Measurements from ENCODE around the gene KRTAP3-2. TPM values are rescaled to one million over a fixed set of nuclear protein-coding genes. Genes with fewer than 3 reads are reported as not detected.
A peak's percentile ranks its signal among the peaks of the same experiment; 100 is the strongest.
"Not testable (repeated sequence)": the region's sequence is repeated elsewhere in the genome, so short reads cannot be mapped to it uniquely, and the experiment has no call there.

Gene KRTAP3-2
- polyA plus RNA-seq (2013, experiment 1 of 2; ENCODE audit: insufficient read length): not detected
- polyA plus RNA-seq (2013, experiment 2 of 2; ENCODE audit: insufficient read length): not detected

DNA sequence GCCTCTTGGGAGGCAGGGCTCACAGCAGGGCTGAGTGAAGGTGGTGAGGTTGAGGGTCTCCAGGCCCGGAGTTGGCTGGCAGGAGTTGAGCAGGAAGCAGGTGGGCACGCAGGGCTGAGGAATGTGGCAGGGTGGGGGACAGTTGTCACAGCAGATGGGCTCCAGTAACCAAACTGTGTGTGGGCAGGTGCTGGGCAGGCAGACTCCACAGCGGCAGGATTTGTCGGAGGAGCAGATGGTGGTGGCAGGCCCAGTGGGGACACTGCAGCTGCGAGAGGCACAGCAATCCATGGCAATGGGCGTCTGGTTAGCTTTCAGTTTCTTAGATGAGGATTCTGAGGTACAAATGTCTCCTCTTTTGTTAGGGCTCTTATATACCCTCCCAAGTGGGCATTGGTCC, at the start of gene KRTAP3-2:
KRTAP3-2 (minus strand) TSS at position 344 of the 400 bp plus-strand sequence; CDS start at position 291, 53 bp downstream.
- not testable (repeated sequence) for DNase-seq

DNA sequence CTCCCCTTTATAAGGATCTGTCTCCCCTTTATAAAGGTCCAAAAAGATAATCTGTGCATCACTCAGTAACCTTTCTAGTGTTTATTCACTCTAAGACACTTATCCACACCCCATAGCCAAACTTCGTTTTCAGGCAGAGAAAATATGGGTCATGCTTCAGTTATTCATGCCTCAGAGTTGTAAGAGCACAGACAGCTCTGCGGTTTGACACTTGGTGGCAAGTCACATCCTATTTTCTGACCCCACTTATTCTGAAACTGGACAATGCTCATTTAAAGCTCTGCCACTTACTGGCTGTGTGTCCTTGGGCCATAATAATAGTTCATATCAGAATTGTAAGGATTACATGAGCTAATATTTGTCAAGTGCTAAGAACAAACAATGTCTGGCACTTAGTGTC, 49.4 kb upstream of the KRTAP3-2 start:
- peak; percentile 54 for DNase-seq

DNA sequence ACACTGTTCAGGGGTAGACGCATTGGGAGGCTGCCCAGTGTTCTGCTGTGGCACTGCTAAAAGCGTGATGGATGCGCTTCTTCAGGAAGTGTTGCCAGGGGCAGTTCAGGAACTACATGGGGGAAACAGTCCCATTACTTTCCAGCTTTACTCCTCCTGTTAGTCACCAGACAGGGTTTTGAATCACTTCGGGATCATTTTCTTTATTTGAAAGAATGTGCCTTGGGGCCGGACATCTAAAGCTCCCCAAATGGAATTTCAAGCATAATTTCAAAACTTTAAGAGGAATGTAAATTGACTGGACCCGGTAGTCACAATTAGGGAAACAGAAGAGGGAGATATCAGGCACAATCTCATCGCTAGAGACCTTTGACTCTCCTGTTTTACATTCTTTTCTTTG, 48.7 kb upstream of the KRTAP3-2 start:
- DNase-seq: peak; percentile 69

DNA sequence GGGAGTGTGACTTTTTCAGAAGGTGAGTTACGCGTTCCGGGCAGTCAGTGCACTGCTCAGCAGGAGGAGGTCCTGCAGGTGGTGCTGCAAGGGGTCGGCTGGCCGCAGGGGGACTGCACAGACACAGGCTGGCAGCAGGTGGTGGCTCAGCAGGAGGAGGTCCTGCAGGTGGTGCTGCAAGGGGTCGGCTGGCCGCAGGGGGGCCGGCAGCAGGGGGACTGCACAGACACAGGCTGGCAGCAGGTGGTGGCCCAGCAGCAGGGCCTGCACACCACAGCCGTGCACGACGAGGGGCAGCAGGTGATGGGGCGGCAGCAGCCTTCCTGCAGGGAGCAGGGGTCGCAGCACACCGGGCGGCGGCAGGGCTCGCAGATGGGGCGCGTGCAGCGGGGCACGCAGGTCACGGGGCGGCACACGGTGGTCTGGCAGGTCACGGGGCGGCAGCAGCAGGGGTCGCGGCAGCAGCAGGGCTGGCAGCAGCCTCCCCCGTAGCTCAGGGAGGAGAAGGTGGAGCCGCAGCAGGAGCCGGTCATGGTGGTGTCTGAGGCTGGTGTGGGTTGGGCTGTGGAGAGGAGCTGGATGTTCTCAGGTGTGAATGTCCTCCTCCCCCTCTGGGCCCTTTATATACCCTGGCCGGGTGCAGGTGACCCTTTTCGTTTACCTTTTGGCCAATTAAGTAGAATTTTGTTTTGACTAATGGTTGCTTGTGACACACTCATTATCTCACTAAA, 47.2 kb upstream of the KRTAP3-2 start, which contains the start of gene KRTAP2-1:
KRTAP2-1 (minus strand) TSS at position 582 of the 731 bp plus-strand sequence; CDS start at position 533, 49 bp downstream.
- DNase-seq: not testable (repeated sequence)

DNA sequence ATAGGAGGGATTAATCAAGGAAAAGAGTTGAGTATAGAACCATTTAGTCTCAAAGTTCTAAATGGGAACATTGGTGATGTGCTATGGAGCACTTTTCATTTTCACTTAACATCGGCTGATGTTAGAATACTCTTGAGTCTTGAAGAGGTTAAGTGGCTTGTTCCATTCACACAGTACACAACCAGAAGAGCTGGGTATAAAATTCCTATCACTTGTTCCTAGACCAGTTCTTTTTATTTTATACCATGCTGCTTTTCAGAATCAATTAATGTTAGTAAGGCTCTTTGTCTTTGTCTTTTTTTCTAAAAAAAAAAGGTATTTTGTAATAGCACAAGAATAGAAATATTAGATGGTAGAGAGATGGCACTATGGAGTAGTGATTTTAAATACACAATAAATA, 43.2 kb upstream of the KRTAP3-2 start:
- DNase-seq: no peak

DNA sequence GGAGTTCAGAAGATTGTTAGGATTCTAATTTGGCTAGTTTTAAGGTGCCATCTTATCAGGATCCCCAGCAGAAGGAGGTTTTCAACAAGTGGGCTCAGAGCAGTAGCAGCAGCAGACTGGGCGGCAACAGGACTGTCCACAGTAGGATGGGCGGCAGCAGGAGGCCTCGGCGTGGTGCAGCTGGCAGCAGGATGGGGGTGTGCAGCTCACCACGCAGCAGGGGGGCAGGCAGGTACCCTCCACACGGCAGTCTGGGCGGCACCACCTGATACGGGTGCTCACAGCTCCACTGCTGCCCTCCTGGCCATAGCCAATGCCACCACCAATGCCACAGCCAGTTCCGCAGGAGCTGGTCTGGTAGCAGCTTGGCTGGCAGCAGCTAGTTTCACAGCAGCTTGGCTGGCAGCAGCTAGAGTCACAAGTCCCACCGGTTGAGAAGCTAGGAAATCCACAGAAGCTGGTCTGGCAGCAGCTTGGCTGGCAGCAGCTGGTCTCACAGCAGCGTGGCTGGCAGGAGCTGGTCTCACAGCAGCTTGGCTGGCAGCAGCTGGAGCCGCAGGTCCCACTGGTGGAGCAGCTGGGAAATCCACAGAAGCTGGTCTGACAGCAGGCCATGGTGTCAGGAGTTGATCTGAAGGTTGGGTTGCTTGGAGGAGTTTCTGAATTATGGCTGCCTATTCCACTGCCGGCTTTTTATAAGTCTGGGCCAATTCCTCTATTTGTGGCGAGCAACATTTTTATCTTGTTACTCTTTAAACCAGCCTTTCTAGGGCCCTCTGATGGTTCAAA, 41.3 kb upstream of the KRTAP3-2 start, which contains the start of gene KRTAP1-1:
KRTAP1-1 (minus strand) TSS at position 668 of the 789 bp plus-strand sequence; CDS start at position 615, 53 bp downstream.
- not testable (repeated sequence) for DNase-seq

DNA sequence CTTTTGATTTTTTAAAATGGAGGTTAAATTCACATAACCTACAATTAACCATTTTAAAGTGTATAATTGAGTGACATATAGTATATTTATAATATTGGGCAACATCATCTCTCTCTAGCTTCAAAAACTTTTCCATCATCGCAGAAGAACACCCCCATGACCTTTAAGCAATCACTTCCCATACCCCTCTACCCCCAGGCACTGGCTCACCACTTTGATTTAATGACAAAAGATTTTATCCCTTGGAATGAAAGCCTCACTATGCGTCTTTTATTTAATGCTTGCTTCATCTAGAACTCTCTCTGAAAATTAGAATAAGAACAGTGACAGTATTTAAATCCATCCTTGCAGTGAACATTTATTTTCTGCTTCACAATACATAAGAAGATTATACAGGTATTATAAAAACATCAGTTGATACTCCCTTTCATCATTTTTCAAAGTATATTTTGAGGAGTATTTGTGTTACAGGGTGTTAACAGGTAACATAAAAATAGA, 38.2 kb upstream of the KRTAP3-2 start:
- no peak for DNase-seq

DNA sequence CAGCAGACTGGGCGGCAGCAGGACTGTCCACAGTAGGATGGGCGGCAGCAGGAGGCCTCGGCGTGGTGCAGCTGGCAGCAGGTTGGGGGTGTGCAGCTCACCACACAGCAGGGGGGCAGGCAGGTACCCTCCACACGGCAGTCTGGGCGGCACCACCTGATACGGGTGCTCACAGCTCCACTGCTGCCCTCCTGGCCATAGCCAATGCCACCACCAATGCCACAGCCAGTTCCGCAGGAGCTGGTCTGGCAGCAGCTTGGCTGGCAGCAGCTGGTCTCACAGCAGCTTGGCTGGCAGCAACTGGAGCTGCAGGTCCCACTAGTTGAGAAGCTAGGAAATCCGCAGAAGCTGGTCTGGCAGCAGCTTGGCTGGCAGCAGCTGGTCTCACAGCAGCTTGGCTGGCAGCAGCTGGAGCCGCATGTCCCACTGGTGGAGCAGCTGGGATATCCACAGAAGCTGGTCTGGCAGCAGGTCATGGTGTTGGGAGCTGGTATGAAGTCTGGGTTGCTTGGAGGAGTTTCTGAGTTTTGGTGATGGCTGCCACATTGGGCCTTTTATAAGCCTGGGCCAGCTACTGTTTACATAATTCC, 34.7 kb upstream of the KRTAP3-2 start, which contains the start of gene KRTAP1-3:
KRTAP1-3 (minus strand) TSS at position 529 of the 590 bp plus-strand sequence; CDS start at position 476, 53 bp downstream.
- not testable (repeated sequence) for DNase-seq

DNA sequence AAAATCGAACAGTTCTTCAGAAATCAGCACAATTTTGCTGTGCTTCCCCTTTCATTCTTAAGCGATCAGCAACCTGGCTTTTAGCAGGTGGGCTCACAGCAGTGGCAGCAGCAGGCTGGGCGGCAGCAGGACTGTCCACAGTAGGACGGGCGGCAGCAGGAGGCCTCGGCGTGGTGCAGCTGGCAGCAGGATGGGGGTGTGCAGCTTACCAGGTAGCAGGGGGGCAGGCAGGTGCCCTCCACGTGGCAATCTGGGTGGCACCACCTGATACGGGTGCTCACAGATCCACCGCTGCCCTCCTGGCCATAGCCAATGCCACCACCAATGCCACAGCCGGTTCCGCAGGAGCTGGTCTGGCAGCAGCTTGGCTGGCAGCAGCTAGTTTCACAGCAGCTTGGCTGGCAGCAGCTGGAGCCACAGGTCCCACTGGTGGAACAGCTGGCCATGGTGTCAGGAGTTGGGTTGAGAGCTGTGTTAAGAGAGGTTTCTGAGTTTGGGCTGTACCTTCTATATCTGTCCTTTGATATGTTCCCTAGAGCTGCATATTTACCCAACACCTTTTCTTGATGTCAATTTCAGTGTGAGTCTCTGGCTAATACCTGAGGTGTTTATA, 30.0 kb upstream of the KRTAP3-2 start, which contains the start of gene KRTAP1-4:
KRTAP1-4 (minus strand) TSS at position 563 of the 613 bp plus-strand sequence; CDS start at position 446, 117 bp downstream.
- DNase-seq: no peak

DNA sequence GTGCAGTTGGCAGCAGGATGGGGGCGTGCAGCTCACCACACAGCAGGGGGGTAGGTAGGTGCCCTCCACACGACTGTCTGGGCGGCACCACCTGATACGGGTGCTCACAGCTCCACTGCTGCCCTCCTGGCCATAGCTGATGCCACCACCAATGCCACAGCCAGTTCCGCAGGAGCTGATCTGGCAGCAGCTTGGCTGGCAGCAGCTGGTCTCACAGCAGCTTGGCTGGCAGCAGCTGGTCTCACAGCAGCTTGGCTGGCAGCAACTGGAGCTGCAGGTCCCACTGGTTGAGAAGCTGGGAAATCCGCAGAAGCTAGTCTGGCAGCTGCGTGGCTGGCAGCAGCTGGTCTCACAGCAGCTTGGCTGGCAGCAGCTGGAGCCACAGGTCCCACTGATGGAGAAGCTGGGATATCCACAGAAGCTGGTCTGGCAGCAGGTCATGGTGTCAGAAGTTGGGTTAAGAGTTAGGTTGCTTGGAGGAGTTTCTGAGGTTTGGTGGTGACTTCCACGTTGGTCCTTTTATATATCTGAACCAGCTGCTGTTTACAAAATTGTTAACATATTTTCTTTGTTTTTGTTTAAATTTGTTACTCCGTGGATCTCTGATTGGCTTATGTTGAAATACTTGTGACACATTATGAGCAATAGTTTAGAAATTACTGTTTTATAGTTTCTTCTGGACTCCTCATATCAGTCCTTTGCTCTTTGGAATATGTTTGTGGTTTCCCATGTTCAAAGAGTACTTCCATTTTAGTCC, 27.2 kb upstream of the KRTAP3-2 start, which contains the start of gene KRTAP1-5:
KRTAP1-5 (minus strand) TSS at position 494 of the 757 bp plus-strand sequence; CDS start at position 441, 53 bp downstream.
- peak; percentile 76 for DNase-seq

DNA sequence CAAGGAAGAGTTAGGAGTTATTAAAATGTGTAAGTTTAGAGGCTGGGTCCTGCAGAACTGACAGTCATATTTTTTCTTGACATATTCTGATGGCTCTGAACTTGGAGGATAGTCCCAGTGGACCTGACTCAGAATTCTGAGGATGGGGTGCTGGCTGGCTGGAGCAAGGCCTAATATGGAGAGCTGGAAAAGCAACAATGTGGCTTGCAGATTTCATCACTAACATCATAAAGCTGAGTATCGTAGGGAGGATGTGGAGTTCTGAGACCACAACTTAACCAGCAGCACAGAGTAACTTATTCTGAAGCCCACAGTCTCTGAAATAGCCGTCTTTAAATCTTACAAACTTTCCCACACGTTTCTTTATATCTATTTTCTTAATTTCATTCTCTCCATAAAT, 25.0 kb upstream of the KRTAP3-2 start:
- DNase-seq: peak; percentile 61

DNA sequence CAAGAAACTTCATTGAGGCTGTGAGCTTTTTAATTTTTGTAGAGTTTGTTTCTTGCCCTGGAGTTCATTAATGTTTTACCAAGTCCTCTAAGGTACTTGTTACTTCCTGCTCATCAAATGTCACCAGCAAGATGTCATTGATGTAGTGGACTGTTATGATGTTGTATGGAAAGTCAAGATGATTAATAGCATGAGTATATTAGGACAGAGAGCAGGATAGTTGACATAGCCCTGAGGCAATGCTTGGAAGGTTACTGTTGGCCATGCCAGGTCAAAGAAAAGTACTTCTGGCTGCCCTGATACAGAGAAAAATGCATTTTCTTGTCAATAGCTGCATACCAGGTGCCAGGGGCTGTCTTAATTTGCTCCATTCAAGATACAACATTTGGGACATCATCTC, 20.6 kb upstream of the KRTAP3-2 start:
- no peak for DNase-seq

DNA sequence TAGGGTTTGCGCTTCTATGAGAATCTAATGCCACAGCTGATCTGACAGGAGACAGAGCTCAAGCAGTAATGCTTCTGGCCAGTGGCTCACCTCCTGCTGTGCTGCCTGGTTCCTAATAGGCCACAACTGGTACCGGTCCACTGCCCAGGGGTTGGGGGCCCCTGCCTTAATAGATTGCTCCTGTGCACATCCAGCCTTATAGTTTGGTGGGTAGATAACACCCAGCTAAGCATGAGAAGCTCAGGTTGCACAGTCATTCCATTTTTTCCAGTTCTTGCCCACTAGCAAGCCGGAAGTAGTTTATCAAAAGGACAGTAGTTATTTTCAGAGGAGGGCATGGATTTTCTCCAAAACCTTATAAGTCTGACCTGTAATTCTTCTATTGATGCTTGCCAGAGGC, 19.7 kb upstream of the KRTAP3-2 start:
- no peak for DNase-seq

DNA sequence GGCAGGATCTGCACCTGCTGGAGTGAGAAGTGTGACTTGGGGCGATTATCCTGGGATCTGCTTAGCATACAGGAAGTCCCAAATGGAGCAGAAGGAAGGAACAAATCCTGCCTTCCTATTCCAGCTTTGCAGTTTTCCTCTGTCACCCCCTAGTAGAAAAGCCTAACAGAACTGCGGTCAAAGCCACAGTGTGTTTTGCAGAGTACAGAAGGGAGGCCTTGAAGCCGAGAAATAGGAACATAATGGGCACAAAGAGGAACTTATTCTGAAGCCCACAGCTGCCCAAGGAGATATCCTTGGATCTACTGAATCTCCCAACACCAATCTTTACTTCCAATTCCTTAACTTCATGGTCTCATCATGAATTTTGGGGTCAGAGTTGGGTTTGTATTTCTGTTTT, 18.8 kb upstream of the KRTAP3-2 start:
- no peak for DNase-seq

DNA sequence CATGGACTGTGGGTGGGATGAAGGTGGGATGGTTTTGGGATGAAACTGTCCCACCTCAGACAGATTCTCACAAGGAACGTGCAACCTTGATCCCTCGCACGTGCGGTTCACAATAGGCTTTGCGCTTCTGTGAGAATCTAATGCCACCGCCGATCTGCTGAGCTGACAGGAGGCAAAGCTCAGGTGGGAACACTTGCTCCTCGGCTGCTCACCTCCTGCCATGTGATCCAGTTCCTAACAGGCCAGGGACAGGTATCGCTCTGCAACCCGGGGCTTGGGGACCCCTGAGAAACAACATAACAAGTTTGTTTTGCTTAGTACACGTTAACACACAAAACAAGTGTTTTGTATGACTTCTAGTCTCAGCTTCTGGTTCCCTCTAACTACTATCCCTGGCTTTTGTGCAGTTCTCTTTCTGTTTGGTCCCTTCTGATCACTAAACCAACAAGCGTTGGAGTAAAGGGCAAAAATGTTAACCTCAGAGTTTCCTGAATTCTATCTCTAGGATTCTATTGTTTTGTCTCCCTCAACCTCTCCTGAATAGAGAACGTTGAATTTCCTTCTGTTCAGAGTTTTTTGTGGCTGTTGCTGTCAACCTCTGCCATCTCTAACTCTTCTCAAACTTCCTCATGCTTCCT, 17.0 kb upstream of the KRTAP3-2 start:
- DNase-seq: no peak

DNA sequence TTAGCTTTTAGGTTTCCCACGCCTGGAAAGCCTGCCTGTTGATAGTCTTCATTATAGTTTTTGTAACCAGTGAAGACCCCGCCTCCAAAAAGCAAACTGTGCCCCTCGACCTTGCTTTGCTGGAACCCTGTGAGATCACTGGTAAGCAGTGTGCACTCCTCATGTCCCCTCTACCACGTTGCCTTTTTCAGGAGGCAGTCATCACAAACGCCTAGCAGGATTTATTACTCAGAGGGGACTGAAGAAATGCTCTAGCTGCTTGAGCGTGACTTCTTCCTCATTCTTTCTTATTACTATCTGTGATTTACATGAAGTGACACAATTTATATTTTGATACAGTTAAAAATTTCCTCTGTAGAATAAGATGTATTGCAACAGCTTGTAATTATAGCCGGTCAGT, 15.7 kb upstream of the KRTAP3-2 start:
- no peak for DNase-seq

DNA sequence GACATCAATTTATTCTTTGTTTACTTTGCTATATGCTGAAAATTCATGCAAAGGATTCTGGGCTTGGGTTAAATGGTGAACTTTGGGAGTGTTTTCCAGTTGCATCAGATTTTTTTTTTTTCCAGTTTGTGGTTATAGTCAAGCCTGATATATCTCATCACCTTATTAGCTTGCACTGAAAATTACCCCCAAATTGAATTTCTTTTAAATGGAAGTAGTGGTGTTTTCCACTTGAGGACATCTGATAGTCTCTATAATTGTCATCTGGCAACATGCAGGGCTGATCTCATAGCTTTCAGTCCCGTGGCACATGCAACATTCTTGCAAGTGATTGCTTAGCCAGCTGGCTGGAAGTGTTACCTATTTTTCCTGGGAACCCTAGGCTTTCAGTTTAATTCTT, 13.9 kb upstream of the KRTAP3-2 start:
- DNase-seq: peak; percentile 59

DNA sequence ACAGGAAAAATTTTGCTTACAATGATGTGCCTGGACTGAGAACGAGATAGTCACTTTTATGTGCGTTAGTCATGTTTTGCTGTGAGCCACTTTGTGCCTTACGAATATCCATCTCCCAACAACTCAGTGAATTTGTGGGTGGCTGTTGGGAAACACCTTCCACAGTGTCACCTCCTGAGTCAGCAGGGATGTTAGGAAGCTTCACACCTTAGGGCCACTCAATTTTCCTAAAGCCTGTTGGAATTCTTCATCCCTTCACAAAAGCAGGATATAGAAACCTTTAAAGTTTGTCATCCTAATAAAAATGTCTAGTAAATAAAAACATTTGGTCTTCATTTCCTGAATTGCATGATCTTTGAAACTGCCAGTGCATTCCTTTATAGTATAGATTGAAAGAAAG, 13.5 kb upstream of the KRTAP3-2 start:
- DNase-seq: no peak

DNA sequence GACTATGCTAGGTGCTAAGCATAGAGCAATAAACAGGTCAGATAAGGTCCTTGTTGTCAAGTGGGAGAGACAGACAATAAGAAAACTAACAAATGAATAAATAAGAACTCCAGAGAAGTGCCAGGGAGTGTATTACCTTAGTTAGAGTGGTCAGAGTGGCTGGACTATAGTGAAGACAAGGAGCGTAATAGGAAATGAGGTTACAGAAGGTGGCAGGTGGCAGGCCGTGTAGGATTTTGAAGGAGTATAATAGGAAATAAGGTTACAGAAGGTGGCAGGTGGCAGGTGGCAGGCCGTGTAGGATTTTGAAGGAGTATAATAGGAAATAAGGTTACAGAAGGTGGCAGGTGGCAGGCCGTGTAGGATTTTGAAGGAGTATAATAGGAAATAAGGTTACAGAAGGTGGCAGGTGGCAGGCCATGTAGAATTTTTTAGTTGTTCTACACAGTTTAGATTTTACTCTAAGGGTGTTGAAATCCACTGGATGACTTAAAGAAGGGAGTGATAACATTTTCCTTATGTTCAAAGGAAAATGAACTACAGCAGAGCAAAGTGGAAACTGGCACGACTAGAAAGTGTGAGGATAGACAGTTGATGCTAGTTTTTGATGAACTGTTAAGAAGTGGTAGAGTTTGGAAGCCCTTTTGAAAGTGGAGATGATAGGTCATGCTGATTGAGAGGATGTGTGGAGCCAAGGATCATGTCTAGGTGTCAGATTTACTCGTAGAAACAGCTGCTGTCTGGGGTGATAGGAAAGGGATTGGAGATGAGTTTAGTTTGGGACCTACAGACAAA, 12.8 kb upstream of the KRTAP3-2 start:
- DNase-seq: no peak

DNA sequence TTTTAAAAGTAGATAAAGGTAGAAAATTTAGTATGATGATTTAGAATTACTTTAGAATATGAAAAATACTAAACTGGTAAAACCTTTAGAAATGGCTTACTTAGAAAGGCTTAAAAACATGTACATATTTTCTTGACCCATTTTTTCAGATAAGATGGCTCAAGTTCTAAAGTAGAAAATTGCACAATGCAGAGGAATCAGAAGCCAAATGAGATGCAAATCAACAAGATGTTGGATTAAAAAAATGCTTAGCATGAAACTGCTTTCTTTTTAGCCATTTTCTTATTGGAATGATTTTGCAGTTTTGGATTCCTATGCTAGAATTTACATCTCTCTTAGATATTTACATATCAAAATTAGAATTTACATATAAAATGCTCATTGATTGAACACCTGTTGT, 10.7 kb upstream of the KRTAP3-2 start:
- no peak for DNase-seq
